Ovary (tissue), 9 donors: Measurements from ENCODE around the gene ANGEL2. TPM values are rescaled to one million over a fixed set of nuclear protein-coding genes. Genes with fewer than 3 reads are reported as not detected.
A peak's percentile ranks its signal among the peaks of the same experiment; 100 is the strongest.

Experiments
- DNase-seq, 5 donors: peaks; one replicate each; pipeline ENCODE4 v3.0.0-alpha.2; 2019 to 2020
- H3K27ac ChIP-seq, 2 donors: fragments of 200-600 bp; one replicate each; pipeline versions ENCODE4 v1.5.1 to v1.8.0; 2019 to 2022
- H3K27me3 ChIP-seq: fragments of 200-600 bp; one replicate; pipeline ENCODE4 v1.8.0; 2022
- H3K36me3 ChIP-seq: fragments of 200-600 bp; sonication (generic); one replicate; pipeline ENCODE4 v1.5.1; 2019
- H3K4me1 ChIP-seq: one replicate; pipeline ENCODE4 v1.8.1; 2013; ENCODE audit warnings: mild to moderate bottlenecking, moderate library complexity; ENCODE audit not compliant: insufficient read depth
- H3K4me3 ChIP-seq: fragments of 200-600 bp; sonication (generic); one replicate; pipeline ENCODE4 v1.5.1; 2017
- H3K9me3 ChIP-seq, 2 donors: fragments of 200-600 bp in 1 of 2; sonication (generic) in 1 of 2; one replicate each; pipeline versions ENCODE4 v1.5.1 to v1.8.1; 2013 to 2019; ENCODE audit warnings: mild to moderate bottlenecking in 1 of 2, moderate library complexity in 1 of 2
- CTCF ChIP-seq, 3 donors: fragments of 450-650 bp in 2 of 3; fragments of 200-600 bp in 1 of 3; IDR thresholded peaks; one replicate each; pipeline versions ENCODE4 v1.5.1 to v1.8.0; 2016 to 2022; ENCODE audit warnings: antibody characterized with exemption in 3 of 3, mild to moderate bottlenecking in 1 of 3
- EP300 ChIP-seq: sonication (generic); formaldehyde crosslinking; IDR thresholded peaks from one replicate; pipeline ENCODE4 v1.6.1; 2017; ENCODE audit warnings: antibody characterized with exemption
- POLR2A ChIP-seq: fragments of 450-650 bp; IDR thresholded peaks from one replicate; pipeline ENCODE4 v1.6.1; 2017; ENCODE audit warnings: antibody characterized with exemption, mild to moderate bottlenecking, moderate library complexity
- WGBS, 3 donors: extraction: QIAGEN DNeasy Blood & Tissue Kit in 1 of 3; methylation state at CpG; one replicate each; pipeline versions ENCODE4 v1.1.5 to v1.1.7; 2013 to 2017; 5-methylcytosine and 5-hydroxymethylcytosine counted together
- intact Hi-C, 4 donors: fragments of 100-400 bp; cut with DNase I; formaldehyde crosslinking; loops; one replicate each; pipeline versions ENCODE4 v1.11.0 to v1.15.1; 2022 to 2023
- polyA plus RNA-seq, 2 donors: library from polyadenylated mRNA; stranded (reverse); fragments of 200-250 nt in 1 of 2; fragments of 350-450 nt in 1 of 2; fragmentation: Illumina TruSeq in 1 of 2; extraction: RNeasy Lipid Tissue Mini Kit (QIAGEN cat#74804) in 1 of 2; gene quantifications; one replicate each; pipeline ENCODE4 v1.2.3, GENCODE V29; 2013 to 2014
- total RNA-seq, 7 donors: library from RNA; depleted of rRNA in 2 of 7; stranded (reverse); fragments of >200 nt in 2 of 7; fragmentation: NEBNext Ultra II Directional in 3 of 7; extraction: Animal tissue kit (Norgen Biotek cat#: 25700) in 3 of 7; gene quantifications; one replicate each; pipeline versions ENCODE4 v1.1.0 to v1.2.4, GENCODE V29; 2016 to 2023
- donor health status: DM: no; HTN: no; CAD: no; lungs with moderate emphysema.
- donor health status: DM: no; HTN: no; CAD: no.
- donor health status: Bipolar disorder and iron deficiency.
- donor health status: DM: yes; HTN: yes; CAD: no.
- donor health status: DM: no; HTN: no; CAD: no.
- donor health status: DM: yes; HTN: yes; CAD: no.

ANGEL2 gene
- total and polyA plus RNA-seq, 9 donors, result 18.3 to 51.3 (median 38.6) TPM

GRCh38 chr1:213019450-213019849 lies 3.8 kb upstream of the ANGEL2 start:
- Histone ChIP-seq H3K4me3 (no peak overlapping the region), H3K4me1 (peaks cover 3% of the 10 kb centered on the region), H3K9me3 (no peaks in the 10 kb centered on the region), H3K27me3 (no peaks in the 10 kb centered on the region), H3K36me3 (no peaks in the 10 kb centered on the region), H3K27ac (no peak overlapping the region)
- DNase-seq, result no peak
- 89 to 91% (median 90%) methylated on average over 4 of the region's 4 CpGs for WGBS, 3 donors
- no peak for TF ChIP-seq CTCF (IDR thresholded peaks at IDR 0.05)
- no peak for TF ChIP-seq POLR2A
- TF ChIP-seq EP300, result no peak
- intact Hi-C loops, result no loop called here

- H3K4me1 ChIP-seq, result peaks cover 3% of the 10 kb centered on the region
- H3K27ac ChIP-seq, result no peak overlapping the region
- H3K36me3 ChIP-seq, result no peaks in the 10 kb centered on the region
- no peak overlapping the region for H3K4me3 ChIP-seq
- 90 to 94% (median 92%) methylated on average over 9 of the region's 9 CpGs for WGBS, 3 donors
- TF ChIP-seq POLR2A, result no peak
- TF ChIP-seq CTCF (IDR thresholded peaks at IDR 0.05), result no peak
- TF ChIP-seq EP300, result no peak
- intact Hi-C loops, result no loop called here
- no peaks in the 10 kb centered on the region for H3K9me3 ChIP-seq
- DNase-seq, result no peak
- no peaks in the 10 kb centered on the region for H3K27me3 ChIP-seq
These were observed 2.0 kb upstream of the ANGEL2 start for GRCh38 chr1:213017447-213018273.

- Histone ChIP-seq H3K9me3 (no peaks in the 10 kb centered on the region), H3K4me1 (peaks cover 3% of the 10 kb centered on the region), H3K27ac (peak overlapping the region in 1 of 2 donors; percentile 89), H3K36me3 (no peaks in the 10 kb centered on the region), H3K27me3 (no peaks in the 10 kb centered on the region), H3K4me3 (peak overlapping the region; percentile 88)
- peak in 1 of 5 donors; percentile 19 for DNase-seq
- intact Hi-C loops, result no loop called here
- TF ChIP-seq POLR2A (no peak), CTCF (IDR thresholded peaks at IDR 0.05) (no peak), EP300 (no peak)
- 7 to 16% (median 10%) methylated on average over 7 of the region's 7 CpGs for WGBS, 3 donors
These were observed 1.0 kb downstream of the ANGEL2 start for GRCh38 chr1:213014642-213015041.

GRCh38 chr1:213008564-213008963 lies 7.1 kb downstream of the ANGEL2 start:
- H3K36me3 ChIP-seq, result no peaks in the 10 kb centered on the region

More at GRCh38 chr1:213008564-213008963, 7.1 kb downstream of the ANGEL2 start:
- no peak for DNase-seq
- H3K4me1 ChIP-seq, result no peaks in the 10 kb centered on the region
- no peaks in the 10 kb centered on the region for H3K27me3 ChIP-seq
- no peak for TF ChIP-seq POLR2A
- no peak for TF ChIP-seq CTCF (IDR thresholded peaks at IDR 0.05)
- TF ChIP-seq EP300, result no peak
- no peaks in the 10 kb centered on the region for H3K9me3 ChIP-seq
- intact Hi-C loops, result no loop called here
- no peak overlapping the region for H3K4me3 ChIP-seq
- H3K27ac ChIP-seq, result no peak overlapping the region
- 74 to 99% (median 94%) methylated on average over 2 of the region's 2 CpGs for WGBS, 3 donors
